Aorta (tissue), 5 donors: ENCODE results near the gene GBP1. TPM values are rescaled to one million over a fixed set of nuclear protein-coding genes. Genes with fewer than 3 reads are reported as not detected.
A peak's percentile ranks its signal among the peaks of the same experiment; 100 is the strongest.
"Not testable (repeated sequence)": the region's sequence is repeated elsewhere in the genome, so short reads cannot be mapped to it uniquely, and the experiment has no call there.

Experiments used
- ATAC-seq: fragments of 200-7000 bp; cut with Tn5 transposase; one replicate; pipeline ENCODE4 v1.9.1; 2022; ENCODE audit warnings: moderate library complexity; ENCODE audit not compliant: low FRiP score
- DNase-seq, 2 donors: peaks; one replicate each; pipeline ENCODE4 v3.0.0-alpha.2; 2020
- H3K27ac ChIP-seq, 2 donors: one replicate each; pipeline ENCODE4 v1.5.1; 2013; ENCODE audit warnings: low read length in 2 of 2, mild to moderate bottlenecking in 2 of 2, moderate library complexity in 2 of 2, control low read depth in 1 of 2, inconsistent platforms in 1 of 2, low read depth in 1 of 2
- H3K27me3 ChIP-seq, 2 donors: one replicate each; pipeline ENCODE4 v1.6.1; 2013; ENCODE audit warnings: control low read depth in 1 of 2, low read length in 1 of 2, mild to moderate bottlenecking in 1 of 2, moderate library complexity in 1 of 2; ENCODE audit not compliant: insufficient read depth in 2 of 2, control insufficient read depth in 1 of 2
- H3K36me3 ChIP-seq, 2 donors: one replicate each; pipeline ENCODE4 v1.6.1; 2013; ENCODE audit warnings: control low read depth in 1 of 2, low read length in 1 of 2, mild to moderate bottlenecking in 1 of 2; ENCODE audit not compliant: insufficient read depth in 2 of 2, control insufficient read depth in 1 of 2
- H3K4me1 ChIP-seq, 2 donors: one replicate each; pipeline ENCODE4 v1.6.1; 2013; ENCODE audit warnings: low read length in 2 of 2, control low read depth in 1 of 2, mild to moderate bottlenecking in 1 of 2, moderate library complexity in 1 of 2; ENCODE audit not compliant: insufficient read depth in 2 of 2, control insufficient read depth in 1 of 2
- H3K4me3 ChIP-seq, 2 donors: one replicate each; pipeline ENCODE4 v1.5.1; 2013; ENCODE audit warnings: low read length in 2 of 2, control low read depth in 1 of 2, mild to moderate bottlenecking in 1 of 2
- H3K9me3 ChIP-seq: one replicate; pipeline ENCODE4 v1.6.1; 2013; ENCODE audit warnings: mild to moderate bottlenecking, low read length; ENCODE audit not compliant: control insufficient read depth
- WGBS, 2 donors: extraction: QIAGEN DNeasy Blood & Tissue Kit; methylation state at CpG; one replicate each; pipeline ENCODE4 v1.1.7; 2013; 5-methylcytosine and 5-hydroxymethylcytosine counted together
- intact Hi-C, 2 donors: fragments of 100-400 bp; cut with DNase I; formaldehyde crosslinking; loops; one replicate each; pipeline versions ENCODE4 v1.14.2 to v1.15.0; 2022
- polyA plus RNA-seq, 2 donors: library from polyadenylated mRNA; stranded (reverse); fragments of 200-250 nt; gene quantifications; one replicate each; pipeline ENCODE4 v1.2.3, GENCODE V29; 2013
- total RNA-seq, 2 donors: library from RNA; stranded (reverse); fragmentation: NEBNext Ultra II Directional; extraction: Animal tissue kit (Norgen Biotek cat#: 25700); gene quantifications; one replicate each; pipeline ENCODE4 v1.2.1, GENCODE V29; 2021
- donor health status: healthy with polysubstance abuse.
- donor health status: Bipolar disorder and iron deficiency.
- donor health status: DM: no; HTN: no; CAD: no.
- donor health status: DM: no; HTN: no; CAD: no.
- donor health status: DM: yes; HTN: yes; CAD: no.

GBP1 gene
- total and polyA plus RNA-seq, 4 donors: 9.6 to 62.6 (median 44.6) TPM

- Histone ChIP-seq H3K36me3 (no peaks in the 10 kb centered on the region), H3K27ac (no peak overlapping the region), H3K4me3 (no peak overlapping the region), H3K9me3 (no peaks in the 10 kb centered on the region), H3K4me1 (no peaks in the 10 kb centered on the region), H3K27me3 (no peaks in the 10 kb centered on the region)
- 83 to 85% methylated on average over 3 of the region's 3 CpGs for WGBS, 2 donors
- ATAC-seq: no peak
- no peak for DNase-seq
- intact Hi-C loops: no loop called here
Observed at GRCh38 chr1:89041119-89041641, 23.8 kb downstream of the GBP1 start.

GRCh38 chr1:89040315-89040626 lies 24.7 kb downstream of the GBP1 start:
- no peak overlapping the region for H3K27ac ChIP-seq
- intact Hi-C loops: no loop called here
- H3K27me3 ChIP-seq: no peaks in the 10 kb centered on the region
- WGBS, 2 donors: 92 to 98% methylated on average over 1 of the region's 1 CpG
- no peak for DNase-seq
- no peaks in the 10 kb centered on the region for H3K36me3 ChIP-seq
- no peaks in the 10 kb centered on the region for H3K9me3 ChIP-seq
- no peak overlapping the region for H3K4me3 ChIP-seq
- H3K4me1 ChIP-seq: no peaks in the 10 kb centered on the region
- ATAC-seq: no peak

GRCh38 chr1:89037186-89037585 lies 27.8 kb downstream of the GBP1 start:
- Histone ChIP-seq H3K9me3 (no peaks in the 10 kb centered on the region), H3K27ac (no peak overlapping the region), H3K4me1 (no peaks in the 10 kb centered on the region), H3K36me3 (no peaks in the 10 kb centered on the region), H3K4me3 (no peak overlapping the region), H3K27me3 (no peaks in the 10 kb centered on the region)
- WGBS, 2 donors: 86% methylated on average over 1 of the region's 1 CpG
- ATAC-seq (no peak), DNase-seq (no peak)
- intact Hi-C loops: no loop called here

GRCh38 chr1:89035080-89035479 lies 29.9 kb downstream of the GBP1 start:
- Histone ChIP-seq H3K4me3 (no peak overlapping the region), H3K27me3 (no peaks in the 10 kb centered on the region), H3K36me3 (no peaks in the 10 kb centered on the region), H3K9me3 (no peaks in the 10 kb centered on the region), H3K4me1 (no peaks in the 10 kb centered on the region), H3K27ac (no peak overlapping the region)
- DNase-seq (no peak), ATAC-seq (no peak)
- intact Hi-C loops: no loop called here
- WGBS, 2 donors: 86% methylated on average over 1 of the region's 1 CpG

GRCh38 chr1:89034004-89034403 lies 31.0 kb downstream of the GBP1 start:
- H3K36me3 ChIP-seq, intact Hi-C loops, H3K4me1 ChIP-seq, H3K27ac ChIP-seq, ATAC-seq, DNase-seq, H3K27me3 ChIP-seq, H3K4me3 ChIP-seq, H3K9me3 ChIP-seq: not testable (repeated sequence)
- 87 to 92% methylated on average over 5 of the region's 5 CpGs for WGBS, 2 donors

GRCh38 chr1:89029051-89029450 lies 36.0 kb downstream of the GBP1 start:
- not testable (repeated sequence) for ATAC-seq, H3K27me3 ChIP-seq, H3K4me1 ChIP-seq

GRCh38 chr1:89025928-89026327 lies 39.1 kb downstream of the GBP1 start:
- no peak overlapping the region for H3K4me3 ChIP-seq
- DNase-seq: no peak
- WGBS, 2 donors: 90 to 94% methylated on average over 3 of the region's 3 CpGs
- H3K27me3 ChIP-seq: no peaks in the 10 kb centered on the region
- no peak overlapping the region for H3K27ac ChIP-seq
- intact Hi-C loops: no loop called here
- no peaks in the 10 kb centered on the region for H3K36me3 ChIP-seq
- peaks cover 1% of the 10 kb centered on the region for H3K9me3 ChIP-seq
- no peak for ATAC-seq
- H3K4me1 ChIP-seq: no peaks in the 10 kb centered on the region

More at GRCh38 chr1:89029051-89029450, 36.0 kb downstream of the GBP1 start:
- H3K27ac ChIP-seq, DNase-seq, H3K9me3 ChIP-seq, intact Hi-C loops, H3K4me3 ChIP-seq, H3K36me3 ChIP-seq: not testable (repeated sequence)
- 90 to 97% methylated on average over 2 of the region's 2 CpGs for WGBS, 2 donors

- Histone ChIP-seq H3K4me3 (no peak overlapping the region), H3K4me1 (no peaks in the 10 kb centered on the region), H3K27ac (peak overlapping the region; percentile 15 to 99), H3K27me3 (no peaks in the 10 kb centered on the region), H3K9me3 (peaks cover 1% of the 10 kb centered on the region), H3K36me3 (peaks cover 0 to 7% of the 10 kb centered on the region in 2 donors)
- no peak for DNase-seq
- no peak for ATAC-seq
- intact Hi-C loops: loop anchor here in 1 of 2 donors (5.0 kb wide), 1 partner anchor 39 kb away; no protein-coding TSS in a partner anchor
Observed at GRCh38 chr1:89023026-89023425, 42.0 kb downstream of the GBP1 start.

GRCh38 chr1:89022167-89022959 lies 42.6 kb downstream of the GBP1 start, which contains the start of gene GBP3:
Gene GBP3, minus strand, starts transcription at chr1:89022866. Its CDS starts 2,145 bp downstream, at chr1:89020721.
- peak within 1 kb of the TSS; percentile 70 to 99 for H3K27ac ChIP-seq
- WGBS, 2 donors: 13 to 21% methylated on average over 5 of the region's 5 CpGs
- H3K4me3 ChIP-seq: peak within 1 kb of the TSS; percentile 85 to 95
- peaks cover 0 to 7% of the 10 kb centered on the region in 2 donors for H3K36me3 ChIP-seq
- H3K9me3 ChIP-seq: peaks cover 1% of the 10 kb centered on the region
- intact Hi-C loops: loop anchor here in 1 of 2 donors (5.0 kb wide), 1 partner anchor 40 kb away; no protein-coding TSS in a partner anchor
- ATAC-seq (peak; percentile 87), DNase-seq (no peak)
- H3K27me3 ChIP-seq: no peaks in the 10 kb centered on the region
- no peaks in the 10 kb centered on the region for H3K4me1 ChIP-seq
